Right lobe of liver (tissue), 4 donors: ENCODE measurements around the gene NOBOX.

Source experiments
- POLR2A ChIP-seq: fragments of 450-650 bp; IDR thresholded peaks from one replicate; pipeline ENCODE4 v1.6.1; 2017; ENCODE audit warnings: antibody characterized with exemption, mild to moderate bottlenecking
- TF ChIP-seq, protein P1 (sequence below), 4 donors: fragments of 200-600 bp in 3 of 4; fragments of 450-650 bp in 1 of 4; IDR thresholded peaks; one replicate each; pipeline versions ENCODE4 v1.5.1 to v1.8.0; 2016 to 2022; ENCODE audit warnings: antibody characterized with exemption in 4 of 4, mild to moderate bottlenecking in 2 of 4
- donor health status: DM: no; HTN: no; CAD: no.
- donor health status: DM: no; HTN: no; CAD: no.
- donor health status: DM: no; HTN: yes; CAD: no.

DNA sequence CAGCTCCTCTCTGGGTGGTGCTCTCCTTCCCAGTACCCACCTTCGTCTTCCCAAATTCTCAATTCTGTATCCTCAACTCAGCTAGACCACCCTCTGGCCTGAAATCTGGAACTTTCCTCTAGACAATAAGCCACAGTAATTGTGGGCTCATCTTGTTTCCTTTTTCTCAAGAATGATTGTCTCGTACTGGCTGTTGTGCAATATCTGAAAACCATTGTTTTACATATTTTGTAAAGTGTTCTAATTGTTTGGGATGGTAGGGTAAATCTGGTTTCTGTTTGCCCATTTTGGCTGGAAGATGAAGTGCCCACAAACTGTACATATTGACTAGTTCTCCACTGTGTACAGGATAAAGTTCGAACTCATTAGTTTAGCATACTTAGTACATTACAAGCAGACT lies 11.3 kb upstream of the NOBOX start:
- TF ChIP-seq, protein P1, sequence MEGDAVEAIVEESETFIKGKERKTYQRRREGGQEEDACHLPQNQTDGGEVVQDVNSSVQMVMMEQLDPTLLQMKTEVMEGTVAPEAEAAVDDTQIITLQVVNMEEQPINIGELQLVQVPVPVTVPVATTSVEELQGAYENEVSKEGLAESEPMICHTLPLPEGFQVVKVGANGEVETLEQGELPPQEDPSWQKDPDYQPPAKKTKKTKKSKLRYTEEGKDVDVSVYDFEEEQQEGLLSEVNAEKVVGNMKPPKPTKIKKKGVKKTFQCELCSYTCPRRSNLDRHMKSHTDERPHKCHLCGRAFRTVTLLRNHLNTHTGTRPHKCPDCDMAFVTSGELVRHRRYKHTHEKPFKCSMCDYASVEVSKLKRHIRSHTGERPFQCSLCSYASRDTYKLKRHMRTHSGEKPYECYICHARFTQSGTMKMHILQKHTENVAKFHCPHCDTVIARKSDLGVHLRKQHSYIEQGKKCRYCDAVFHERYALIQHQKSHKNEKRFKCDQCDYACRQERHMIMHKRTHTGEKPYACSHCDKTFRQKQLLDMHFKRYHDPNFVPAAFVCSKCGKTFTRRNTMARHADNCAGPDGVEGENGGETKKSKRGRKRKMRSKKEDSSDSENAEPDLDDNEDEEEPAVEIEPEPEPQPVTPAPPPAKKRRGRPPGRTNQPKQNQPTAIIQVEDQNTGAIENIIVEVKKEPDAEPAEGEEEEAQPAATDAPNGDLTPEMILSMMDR (IDR thresholded peaks at IDR 0.05), result no peak
- no peak for TF ChIP-seq POLR2A
